ENCODE data around the gene ORC1.

Gene ORC1

GRCh38 chr1:52404116-52404974, at the start of gene ORC1, which contains the start of gene PRPF38A:
Gene ORC1, minus strand, starts transcription at chr1:52404423. Its CDS starts 2,200 bp downstream, at chr1:52402223.
Gene PRPF38A, plus strand, starts transcription at chr1:52404602. Its CDS starts 148 bp downstream, at chr1:52404750.
- DNase-seq (ENCODE audit: low read depth): peak; percentile 98

GRCh38 chr1:52444463-52444862, 40.2 kb upstream of the ORC1 start:
- DNase-seq (ENCODE audit: low read depth): no peak

- no peak for DNase-seq (ENCODE audit: low read depth)
Measured at GRCh38 chr1:52439976-52440375, 35.8 kb upstream of the ORC1 start.

GRCh38 chr1:52436817-52437216, 32.6 kb upstream of the ORC1 start:
- no peak for DNase-seq (ENCODE audit: low read depth)

GRCh38 chr1:52435650-52436049, 31.4 kb upstream of the ORC1 start:
- DNase-seq (ENCODE audit: low read depth): no peak

- no peak for DNase-seq (ENCODE audit: low read depth)
Measured at GRCh38 chr1:52435211-52435610, 31.0 kb upstream of the ORC1 start.

GRCh38 chr1:52432807-52433206, 28.6 kb upstream of the ORC1 start:
- no peak for DNase-seq (ENCODE audit: low read depth)

GRCh38 chr1:52427152-52427551, 22.9 kb upstream of the ORC1 start:
- DNase-seq (ENCODE audit: low read depth): no peak

- no peak for DNase-seq (ENCODE audit: low read depth)
Measured at GRCh38 chr1:52426371-52426770, 22.1 kb upstream of the ORC1 start.

- DNase-seq (ENCODE audit: low read depth): no peak
Measured at GRCh38 chr1:52424813-52425212, 20.6 kb upstream of the ORC1 start.

- peak; percentile 11 for DNase-seq (ENCODE audit: low read depth)
Measured at GRCh38 chr1:52424231-52424636, 20.0 kb upstream of the ORC1 start.

GRCh38 chr1:52423771-52424170, 19.5 kb upstream of the ORC1 start:
- DNase-seq (ENCODE audit: low read depth): peak; percentile 53

GRCh38 chr1:52423055-52423454, 18.8 kb upstream of the ORC1 start:
- DNase-seq (ENCODE audit: low read depth): no peak

- no peak for DNase-seq (ENCODE audit: low read depth)
Measured at GRCh38 chr1:52420713-52421112, 16.5 kb upstream of the ORC1 start.

- DNase-seq (ENCODE audit: low read depth): no peak
Measured at GRCh38 chr1:52416811-52417210, 12.6 kb upstream of the ORC1 start.

- DNase-seq (ENCODE audit: low read depth): no peak
Measured at GRCh38 chr1:52414942-52415341, 10.7 kb upstream of the ORC1 start.

GRCh38 chr1:52413410-52413989, 9.3 kb upstream of the ORC1 start:
- DNase-seq (ENCODE audit: low read depth): no peak

GRCh38 chr1:52404975-52405338, 734 bp upstream of the ORC1 start:
- DNase-seq (ENCODE audit: low read depth): no peak

- DNase-seq (ENCODE audit: low read depth): no peak
Measured at GRCh38 chr1:52403566-52404115, 582 bp downstream of the ORC1 start.

- no peak for DNase-seq (ENCODE audit: low read depth)
Measured at GRCh38 chr1:52402860-52403240, 1.4 kb downstream of the ORC1 start.

- DNase-seq (ENCODE audit: low read depth): no peak
Measured at GRCh38 chr1:52400131-52400530, 4.1 kb downstream of the ORC1 start.

GRCh38 chr1:52399629-52400028, 4.6 kb downstream of the ORC1 start:
- DNase-seq (ENCODE audit: low read depth): no peak

- DNase-seq (ENCODE audit: low read depth): no peak
Measured at GRCh38 chr1:52393174-52393573, 11.0 kb downstream of the ORC1 start.
